Kidney epithelial cell (primary cell): ENCODE results near the gene TSHZ3. TPM values are rescaled to one million over a fixed set of nuclear protein-coding genes. Genes with fewer than 3 reads are reported as not detected.

Experiments used
- DNase-seq: peaks from one replicate; pipeline ENCODE4 v3.0.0-alpha.2; 2010; ENCODE audit warnings: low read depth
- H3K27me3 ChIP-seq: 2 replicates; pipeline ENCODE4 v1.6.0; 2011; ENCODE audit warnings: low read length; ENCODE audit not compliant: control insufficient read depth, insufficient read depth
- H3K36me3 ChIP-seq: 2 replicates; pipeline ENCODE4 v1.5.1; 2011; ENCODE audit warnings: low read length; ENCODE audit not compliant: control insufficient read depth, insufficient read depth
- H3K4me3 ChIP-seq: 2 replicates; pipeline ENCODE4 v1.5.1; 2011; ENCODE audit warnings: low read depth, mild to moderate bottlenecking, control low read depth, low read length
- total RNA-seq: library from RNA; depleted of rRNA; stranded (reverse); fragments of >200 nt; gene quantifications from 2 replicates; pipeline ENCODE4 v1.2.3, GENCODE V29; 2015
- TF ChIP-seq, protein P1 (sequence below): IDR thresholded peaks from 2 replicates; pipeline ENCODE4 v1.5.1; 2011; ENCODE audit warnings: mild to moderate bottlenecking, moderate library complexity, low read length, control low read depth, inconsistent platforms; ENCODE audit not compliant: insufficient read depth, poor library complexity, severe bottlenecking

The TSHZ3 gene
- total RNA-seq, 1 donor from 2014 or later: 2.4 TPM

DNA sequence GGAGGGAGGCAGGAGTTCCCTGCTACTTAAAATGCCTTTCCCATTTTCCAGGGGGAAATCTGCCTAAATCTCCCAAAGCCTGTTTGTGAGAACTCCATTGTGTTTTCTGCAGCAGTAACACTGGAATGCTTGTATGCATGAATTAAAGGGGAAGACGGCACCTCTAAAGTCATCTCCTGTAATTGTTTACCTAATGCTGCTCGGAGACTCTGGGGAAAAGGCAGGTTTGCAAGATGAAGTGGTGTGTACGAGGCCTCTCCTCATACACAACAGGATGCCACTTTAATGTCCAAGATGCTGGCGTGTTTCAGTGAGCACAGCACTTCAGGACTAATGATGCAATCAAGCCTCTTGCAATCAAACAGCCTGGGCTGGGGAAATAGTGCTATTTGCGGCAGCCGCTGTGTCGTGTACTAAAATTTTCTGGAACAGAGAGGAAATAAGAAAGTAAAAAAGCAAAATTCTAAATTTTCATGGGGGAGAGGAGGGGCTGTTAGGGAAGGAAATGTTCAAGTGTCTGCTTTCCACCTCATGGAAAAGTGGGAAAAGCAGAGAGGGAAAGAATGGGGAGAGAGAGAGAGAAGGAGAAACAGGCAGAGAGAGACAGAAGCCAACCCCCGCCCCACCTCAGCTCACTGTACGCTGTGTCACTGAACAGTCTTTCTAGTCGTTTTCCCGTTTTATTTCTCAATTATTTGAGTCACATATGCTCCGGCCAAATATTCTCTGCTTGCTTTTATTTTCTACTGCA lies 32.9 kb downstream of the TSHZ3 start:
- DNase-seq: no peak
- H3K36me3 ChIP-seq: no peaks in the 10 kb centered on the region
- TF ChIP-seq, protein P1, sequence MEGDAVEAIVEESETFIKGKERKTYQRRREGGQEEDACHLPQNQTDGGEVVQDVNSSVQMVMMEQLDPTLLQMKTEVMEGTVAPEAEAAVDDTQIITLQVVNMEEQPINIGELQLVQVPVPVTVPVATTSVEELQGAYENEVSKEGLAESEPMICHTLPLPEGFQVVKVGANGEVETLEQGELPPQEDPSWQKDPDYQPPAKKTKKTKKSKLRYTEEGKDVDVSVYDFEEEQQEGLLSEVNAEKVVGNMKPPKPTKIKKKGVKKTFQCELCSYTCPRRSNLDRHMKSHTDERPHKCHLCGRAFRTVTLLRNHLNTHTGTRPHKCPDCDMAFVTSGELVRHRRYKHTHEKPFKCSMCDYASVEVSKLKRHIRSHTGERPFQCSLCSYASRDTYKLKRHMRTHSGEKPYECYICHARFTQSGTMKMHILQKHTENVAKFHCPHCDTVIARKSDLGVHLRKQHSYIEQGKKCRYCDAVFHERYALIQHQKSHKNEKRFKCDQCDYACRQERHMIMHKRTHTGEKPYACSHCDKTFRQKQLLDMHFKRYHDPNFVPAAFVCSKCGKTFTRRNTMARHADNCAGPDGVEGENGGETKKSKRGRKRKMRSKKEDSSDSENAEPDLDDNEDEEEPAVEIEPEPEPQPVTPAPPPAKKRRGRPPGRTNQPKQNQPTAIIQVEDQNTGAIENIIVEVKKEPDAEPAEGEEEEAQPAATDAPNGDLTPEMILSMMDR: no peak
- no peaks in the 10 kb centered on the region for H3K27me3 ChIP-seq
- no peak overlapping the region for H3K4me3 ChIP-seq

DNA sequence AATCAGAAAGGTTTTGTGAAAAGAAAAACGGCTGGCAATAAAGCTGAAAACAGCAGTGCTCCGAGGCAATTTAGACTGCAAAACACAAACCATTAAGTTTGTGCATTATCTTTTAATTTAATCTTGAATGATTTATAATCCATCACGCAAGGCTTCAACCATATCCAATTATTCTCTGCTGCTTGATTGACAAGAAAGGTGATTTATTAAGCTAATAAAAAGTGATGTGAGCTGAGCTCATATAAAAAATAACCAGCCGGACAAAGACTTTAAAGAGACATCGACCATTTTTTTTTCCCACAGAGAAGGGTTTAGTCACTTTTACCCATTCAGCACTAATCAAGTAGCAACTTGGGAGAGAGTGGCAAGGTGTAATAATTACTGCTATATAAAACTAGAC lies 33.6 kb downstream of the TSHZ3 start:
- no peak for DNase-seq
- Histone ChIP-seq H3K36me3 (no peaks in the 10 kb centered on the region), H3K4me3 (no peak overlapping the region), H3K27me3 (no peaks in the 10 kb centered on the region)
- TF ChIP-seq, protein P1: no peak

DNA sequence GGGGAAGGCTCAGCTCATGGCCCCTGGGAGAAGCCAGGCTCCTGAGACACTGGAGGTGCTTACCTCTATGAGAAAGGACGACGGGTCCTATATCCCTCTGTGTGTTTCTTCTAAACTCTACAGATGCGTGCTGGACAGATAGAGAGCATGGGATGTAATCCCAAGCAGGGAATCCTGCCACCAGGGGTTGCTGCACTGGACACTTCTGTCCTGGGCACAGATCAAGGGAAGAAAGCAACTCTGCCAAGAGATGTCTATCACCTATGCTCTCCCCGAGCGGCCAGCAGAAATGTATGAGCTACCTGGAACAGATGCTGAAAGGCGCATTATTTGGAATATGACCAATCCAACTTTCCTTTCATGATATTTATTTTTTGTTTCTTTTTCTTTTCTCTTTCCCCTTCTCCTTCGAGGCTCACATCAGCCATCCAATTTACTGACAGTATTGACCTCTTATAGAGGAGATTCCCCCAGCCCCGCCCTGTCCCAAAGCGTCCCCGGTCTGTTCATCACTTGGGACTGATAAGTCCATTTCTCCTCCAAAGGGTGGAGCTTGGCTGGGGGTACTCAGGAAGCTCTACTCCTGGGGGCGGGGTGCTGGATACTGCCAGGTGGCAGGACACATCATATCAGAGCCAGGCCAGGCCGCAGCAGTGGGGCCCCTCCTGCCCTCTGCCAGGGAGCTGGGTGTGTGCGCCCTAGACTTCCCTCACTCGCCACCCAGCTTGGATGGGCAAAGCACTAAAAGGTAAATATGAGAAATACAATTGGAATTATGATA lies 34.2 kb downstream of the TSHZ3 start:
- Histone ChIP-seq H3K27me3 (no peaks in the 10 kb centered on the region), H3K4me3 (no peak overlapping the region), H3K36me3 (no peaks in the 10 kb centered on the region)
- no peak for DNase-seq
- TF ChIP-seq, protein P1: no peak

DNA sequence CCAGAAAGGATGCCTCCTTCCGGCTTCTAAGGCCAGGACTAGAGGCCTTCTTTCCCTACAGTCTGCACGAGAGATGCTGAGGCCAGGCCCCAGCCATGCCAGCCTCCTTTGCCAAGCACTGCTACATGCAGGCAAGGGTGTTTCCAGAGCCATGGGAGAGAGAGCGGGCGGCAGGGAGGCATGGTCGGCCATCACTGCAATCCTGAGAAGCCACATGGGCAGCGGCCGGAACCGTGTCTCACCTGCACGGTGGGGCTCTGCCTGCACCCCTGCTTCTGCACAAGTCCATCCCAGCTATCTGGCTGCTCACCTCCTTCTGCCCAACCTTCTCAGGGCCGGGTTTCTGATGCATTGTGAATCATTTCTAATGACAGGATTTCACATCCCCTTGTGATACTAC lies 35.1 kb downstream of the TSHZ3 start:
- Histone ChIP-seq H3K4me3 (no peak overlapping the region), H3K36me3 (no peaks in the 10 kb centered on the region), H3K27me3 (no peaks in the 10 kb centered on the region)
- TF ChIP-seq, protein P1: no peak
- no peak for DNase-seq

DNA sequence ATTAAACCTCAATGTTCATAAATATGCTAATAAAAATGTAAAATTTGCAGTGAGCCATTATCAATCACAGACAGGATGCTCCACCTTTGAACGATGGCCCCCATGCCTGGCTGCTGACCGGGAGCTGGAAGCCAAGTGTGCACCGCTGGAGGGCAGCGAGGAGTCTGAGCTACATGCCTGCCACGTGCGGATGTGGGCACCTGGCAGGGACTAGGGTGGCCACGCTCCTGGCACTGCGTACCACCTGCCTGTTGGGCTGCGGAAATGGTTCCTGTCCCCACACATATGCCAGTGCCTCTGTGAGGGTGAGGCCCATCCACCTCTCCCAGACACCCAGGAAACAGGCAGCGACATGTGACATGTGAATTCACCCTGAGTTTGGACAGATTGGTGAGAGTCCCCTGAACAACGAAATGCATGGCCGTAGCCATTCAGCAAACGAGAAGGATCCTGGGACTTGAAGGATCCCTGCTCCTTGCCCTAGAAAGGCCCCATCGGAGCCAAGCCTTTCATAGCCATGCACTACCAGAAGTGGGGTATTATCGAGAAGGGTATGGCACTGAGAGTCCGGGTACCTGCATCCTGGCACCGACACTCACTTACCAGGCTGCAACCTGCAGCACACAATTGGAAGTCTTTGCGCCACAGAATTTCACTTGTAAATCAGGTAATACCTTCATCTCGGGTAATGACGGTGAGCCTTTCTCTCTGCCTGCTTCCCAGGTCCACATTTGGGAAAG lies 35.8 kb downstream of the TSHZ3 start:
- no peak for DNase-seq
- no peaks in the 10 kb centered on the region for H3K36me3 ChIP-seq
- H3K27me3 ChIP-seq: no peaks in the 10 kb centered on the region
- no peak overlapping the region for H3K4me3 ChIP-seq
- TF ChIP-seq, protein P1: no peak
